Measurements from ENCODE around the gene NKAIN2.

GRCh38 chr6:124078169-124078568 is 274.5 kb downstream of the NKAIN2 start:
- TF ChIP-seq POLR2AphosphoS5 (IDR thresholded peaks at IDR 0.05) (no peak), EP300 (IDR thresholded peaks at IDR 0.05) (no peak), CTCF (IDR thresholded peaks at IDR 0.05) (no peak), POLR2A (IDR thresholded peaks at IDR 0.05) (no peak)

Measured in sigmoid colon (tissue), 4 donors.